Stimulated activated CD8-positive, alpha-beta memory T cell treated with anti-CD3 and anti-CD28 coated beads, Interleukin-4, amount 100 ng/mL, for 48 hours (primary cell): ENCODE data around the gene GDF7.
"Not testable (repeated sequence)": the region's sequence is repeated elsewhere in the genome, so short reads cannot be mapped to it uniquely, and the experiment has no call there.

Source experiments
- DNase-seq: peaks from one replicate; pipeline ENCODE4 v3.0.0-alpha.2; 2020

The GDF7 gene

DNA sequence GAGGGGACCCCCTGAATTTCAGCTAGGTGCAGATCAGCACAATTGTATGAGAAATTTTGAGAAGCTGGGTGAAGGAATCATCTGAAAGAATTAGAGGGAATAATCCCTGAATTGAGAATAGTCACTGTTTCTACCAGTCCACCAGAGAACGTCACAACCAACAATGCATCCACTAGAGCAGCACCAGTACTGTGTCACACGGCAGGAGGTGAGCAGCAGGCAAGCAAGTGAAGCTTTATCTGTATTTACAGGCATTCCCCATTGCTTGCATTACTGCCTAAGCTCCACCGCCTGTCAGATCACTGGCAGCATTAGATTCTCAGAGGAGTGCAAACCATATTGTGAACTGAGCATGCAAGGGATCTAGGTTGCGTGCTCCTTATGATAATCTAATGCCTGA is 40.7 kb downstream of the GDF7 start:
- DNase-seq = no peak

DNA sequence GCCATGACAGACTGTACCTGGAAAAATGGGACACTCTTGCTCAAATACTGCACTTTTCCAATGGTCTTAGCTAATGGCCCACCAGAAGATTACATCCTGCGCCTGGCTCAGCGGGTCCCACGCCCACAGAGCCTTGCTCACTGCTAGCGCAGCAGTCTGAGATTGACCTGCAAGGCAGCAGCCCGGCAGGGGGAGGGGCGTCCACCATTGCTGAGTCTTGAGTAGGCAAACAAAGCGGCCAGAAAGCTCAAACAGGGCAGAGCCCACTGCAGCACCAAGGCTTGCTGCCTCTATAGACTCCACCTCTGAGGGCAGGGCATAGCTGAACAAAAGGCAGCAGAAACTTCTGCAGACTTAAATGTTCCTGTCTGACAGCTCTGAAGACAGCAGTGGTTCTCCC is 44.7 kb downstream of the GDF7 start:
- not testable (repeated sequence) for DNase-seq

DNA sequence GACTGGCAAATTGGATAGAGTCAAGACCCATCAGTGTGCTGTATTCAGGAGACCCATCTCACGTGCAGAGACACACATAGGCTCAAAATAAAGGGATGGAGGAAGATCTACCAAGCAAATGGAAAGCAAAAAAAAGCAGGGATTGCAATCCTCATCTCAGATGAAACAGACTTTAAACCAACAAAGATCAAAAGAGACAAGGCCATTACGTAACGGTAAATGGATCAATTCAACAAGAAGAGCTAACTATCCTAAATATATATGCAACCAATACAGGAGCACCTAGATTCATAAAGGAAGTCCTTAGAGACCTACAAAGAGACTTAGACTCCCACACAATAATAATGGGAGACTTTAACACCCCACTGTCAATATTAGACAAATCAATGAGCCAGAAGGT is 46.6 kb downstream of the GDF7 start:
- not testable (repeated sequence) for DNase-seq

DNA sequence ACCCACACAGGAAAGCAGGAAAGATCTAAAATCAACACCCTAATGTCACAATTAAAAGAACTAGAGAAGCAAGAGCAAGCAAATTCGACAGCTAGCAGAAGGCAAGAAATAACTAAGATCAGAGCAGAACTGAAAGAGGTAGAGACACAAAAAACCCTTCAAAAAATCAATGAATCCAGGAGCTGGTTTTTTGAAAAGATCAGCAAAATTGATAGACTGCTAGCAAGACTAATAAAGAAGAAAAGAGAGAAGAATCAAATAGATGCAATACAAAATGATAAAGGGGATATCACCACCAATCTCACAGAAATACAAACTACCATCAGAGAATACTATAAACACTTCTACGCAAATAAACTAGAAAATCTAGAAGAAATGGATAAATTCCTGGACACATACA is 47.5 kb downstream of the GDF7 start:
- not testable (repeated sequence) for DNase-seq

DNA sequence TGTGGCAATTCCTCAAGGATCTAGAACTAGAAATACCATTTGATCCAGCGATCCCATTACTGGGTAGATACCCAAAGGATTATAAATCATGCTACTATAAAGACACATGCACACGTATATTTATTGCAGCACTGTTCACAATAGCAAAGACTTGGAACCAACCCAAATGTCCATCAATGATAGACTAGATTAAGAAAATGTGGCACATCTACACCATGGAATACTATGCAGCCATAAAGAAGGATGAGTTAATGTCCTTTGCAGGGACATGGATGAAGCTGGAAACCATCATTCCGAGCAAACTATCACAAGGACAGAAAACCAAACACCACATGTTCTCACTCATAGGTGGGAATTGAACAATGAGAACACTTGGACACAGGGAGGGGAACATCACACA is 49.2 kb downstream of the GDF7 start:
- not testable (repeated sequence) for DNase-seq

DNA sequence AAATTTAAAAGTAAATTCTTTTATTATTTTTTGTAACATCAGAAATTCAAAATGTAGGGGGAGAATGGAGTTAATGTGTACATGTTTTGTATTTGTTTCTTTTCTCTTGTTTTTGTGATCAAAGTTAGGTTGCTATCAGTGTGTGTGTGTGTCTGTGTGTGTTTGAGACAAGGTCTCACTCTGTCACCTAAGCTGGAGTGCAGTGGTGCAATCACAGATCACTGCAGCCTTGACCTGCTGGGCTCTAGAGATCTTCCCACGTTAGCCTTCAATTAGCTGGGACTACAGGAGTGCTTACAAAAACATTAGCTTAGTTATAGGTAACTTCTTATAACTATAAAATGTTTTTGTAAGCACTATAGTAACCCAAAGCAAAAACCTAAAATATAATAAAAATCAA is 50.7 kb downstream of the GDF7 start:
- no peak for DNase-seq

- no peak for DNase-seq
Observed at GRCh38 chr2:20722592-20723240, 55.8 kb downstream of the GDF7 start.

DNA sequence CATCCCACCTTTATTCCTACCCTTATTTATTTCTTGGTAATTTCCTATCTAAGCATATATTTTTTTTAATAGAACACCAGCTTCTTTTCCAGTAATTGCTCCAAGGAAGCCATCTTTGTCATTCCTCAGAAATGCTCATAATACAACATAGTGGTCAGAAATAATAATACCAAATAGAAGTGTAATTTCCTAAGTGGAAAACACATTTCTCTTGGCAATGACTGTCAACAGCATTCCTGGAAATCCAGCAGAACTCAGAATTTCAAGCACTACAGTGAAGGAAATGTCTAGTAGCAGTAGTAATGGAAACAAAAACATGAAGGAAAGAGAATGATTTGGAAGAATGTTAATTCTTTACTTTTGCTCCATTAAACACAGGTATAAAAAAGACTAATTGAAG is 56.6 kb downstream of the GDF7 start:
- no peak for DNase-seq

DNA sequence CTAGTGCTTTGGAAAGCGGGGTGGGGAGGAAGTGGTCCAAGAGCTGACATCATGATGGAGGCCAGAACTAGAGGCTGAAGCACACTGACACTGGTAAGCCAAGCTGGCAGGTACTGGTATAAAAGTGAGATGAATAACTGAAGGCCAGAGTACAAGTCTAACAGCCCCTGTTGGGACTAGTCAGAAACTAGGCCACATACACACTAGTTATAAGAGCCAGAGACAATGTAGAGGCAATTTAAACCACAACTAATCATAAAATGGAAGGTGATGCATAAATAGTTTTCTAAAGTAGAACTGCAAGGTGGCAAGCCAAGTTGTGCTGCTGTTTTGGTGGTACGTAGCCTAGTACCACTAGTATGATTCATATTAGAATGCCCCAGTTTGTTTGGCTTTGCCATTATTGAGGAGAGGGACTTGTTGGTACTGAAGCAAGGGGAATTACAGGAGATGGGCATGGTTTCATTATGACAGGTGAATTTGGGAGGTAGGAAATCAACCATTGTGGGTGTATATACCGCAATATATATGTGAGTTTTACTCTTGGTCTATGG is 57.6 kb downstream of the GDF7 start:
- no peak for DNase-seq

DNA sequence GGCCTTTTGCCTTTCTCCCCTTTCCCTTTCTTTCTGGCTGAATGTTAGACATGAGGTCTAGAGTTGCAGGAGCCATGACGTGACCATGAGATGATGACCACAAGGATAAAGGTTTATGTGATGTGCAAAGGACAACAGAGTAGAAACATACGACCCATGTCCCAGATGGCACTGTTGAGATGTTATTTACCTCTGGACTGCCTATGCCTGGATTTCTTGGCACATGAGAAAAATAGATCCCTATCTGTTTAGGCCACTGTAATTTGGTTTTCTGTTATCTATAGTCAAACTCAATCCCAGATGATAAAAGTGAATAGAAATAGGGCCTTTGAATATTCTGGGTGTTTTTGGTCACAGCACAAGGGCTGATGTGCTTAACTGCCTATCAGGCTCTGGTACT is 58.8 kb downstream of the GDF7 start:
- DNase-seq = no peak

DNA sequence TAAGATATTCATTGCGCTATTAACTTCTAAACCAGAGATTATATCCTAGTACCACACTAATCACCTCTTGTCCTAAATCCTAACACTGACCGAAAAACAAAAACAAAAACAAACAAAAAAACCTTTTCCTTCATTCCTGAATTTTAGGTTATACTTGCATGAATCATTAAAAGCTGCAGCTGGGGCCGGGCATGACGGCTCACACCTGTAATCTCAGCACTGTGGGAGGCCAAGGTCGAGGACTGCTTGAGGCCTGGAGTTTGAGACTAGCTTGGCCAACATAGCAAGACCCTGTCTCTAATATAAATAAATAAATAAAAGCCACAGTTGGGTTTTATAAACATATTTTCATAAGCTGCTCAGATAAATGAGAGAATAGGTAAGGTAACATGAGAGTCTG is 60.0 kb downstream of the GDF7 start:
- DNase-seq = no peak

DNA sequence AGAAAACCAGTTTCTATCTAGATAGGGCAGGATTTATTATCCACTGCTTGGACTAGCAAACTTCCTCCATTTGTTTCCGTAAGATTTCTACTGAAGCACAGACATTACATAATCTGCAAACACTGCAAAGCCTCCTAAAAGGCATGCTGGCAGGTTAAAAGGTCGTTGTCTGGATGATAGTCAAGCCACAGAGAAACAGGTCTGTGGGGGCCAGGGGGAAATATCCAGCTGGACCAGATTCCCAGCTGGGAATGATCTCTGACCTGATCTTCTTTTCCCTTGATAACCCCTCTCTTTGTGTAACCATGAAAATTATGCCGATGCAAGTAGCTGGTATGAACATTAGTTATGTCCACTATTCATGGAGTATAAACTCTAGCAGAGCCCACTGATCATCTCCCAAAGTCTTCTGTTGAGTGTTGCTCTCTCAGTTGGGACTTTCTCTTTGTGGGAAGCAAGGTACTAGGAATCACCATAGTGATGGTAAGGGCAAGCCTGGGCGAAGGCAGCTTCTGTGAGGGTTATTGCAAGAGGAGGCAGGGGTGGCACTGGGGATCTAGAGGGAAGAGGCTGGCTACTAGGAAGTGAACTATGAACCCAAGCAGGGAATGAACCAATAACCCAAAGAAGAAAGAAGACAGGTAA is 61.3 kb downstream of the GDF7 start:
- no peak for DNase-seq
